SU-DHL-6 (cell line): ENCODE measurements around the gene KRTAP5-5.

ENCODE experiments used
- EZH2phosphoT487 ChIP-seq: fragments of 200-600 bp; sonication (generic), shearing (Covaris generic); conservative IDR thresholded peaks from 2 replicates; pipeline ENCODE4 v1.6.1; 2018; ENCODE audit warnings: mild to moderate bottlenecking, antibody characterized with exemption, low read length, moderate library complexity, mixed read lengths
- TF ChIP-seq, protein P1 (sequence below): fragments of 200-600 bp; sonication (generic); IDR thresholded peaks from one replicate; pipeline ENCODE4 v1.5.1; 2017; ENCODE audit warnings: antibody characterized with exemption, mild to moderate bottlenecking, low read length, moderate library complexity; ENCODE audit not compliant: insufficient read depth, poor library complexity, severe bottlenecking

DNA sequence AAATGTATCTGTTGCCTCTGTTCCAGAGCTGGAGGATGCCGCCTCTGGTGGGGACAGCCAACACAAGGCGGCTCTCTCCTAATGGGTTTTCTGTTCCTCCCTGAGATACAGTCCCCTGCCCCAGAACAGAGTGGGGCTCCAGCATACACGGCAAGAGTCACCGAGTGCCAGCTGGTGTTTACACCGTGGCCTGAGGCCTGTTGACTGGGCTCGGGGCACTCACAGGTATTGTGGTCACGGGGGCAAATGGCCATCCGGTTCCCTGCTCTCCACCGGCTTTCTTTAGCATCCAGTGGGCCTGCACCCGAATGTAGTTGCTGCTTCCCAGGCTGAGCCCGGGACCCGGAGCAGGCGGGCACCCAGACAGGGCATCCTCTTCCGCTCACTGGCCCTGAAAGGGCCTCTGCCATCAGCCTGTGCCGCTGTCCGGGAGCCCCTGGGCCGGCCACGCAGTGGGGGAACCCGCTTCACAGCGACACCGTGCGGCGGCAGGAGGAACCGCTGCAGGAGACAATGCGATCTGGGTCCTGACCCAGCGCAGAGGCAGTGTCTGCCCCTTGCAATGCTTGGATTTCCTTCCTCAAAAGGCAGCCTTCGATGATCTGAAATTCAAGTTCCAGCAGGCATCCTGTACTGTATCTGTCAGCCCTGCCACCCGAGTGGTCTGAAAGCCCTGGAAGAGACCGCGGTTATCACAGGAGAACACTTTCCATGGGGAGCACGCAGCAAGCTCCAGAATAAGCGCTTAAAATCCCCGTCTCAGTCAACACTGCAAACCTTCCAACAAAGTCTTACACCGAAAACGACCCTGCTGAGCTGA, 859 bp upstream of the KRTAP5-5 start:
- TF ChIP-seq, protein P1, sequence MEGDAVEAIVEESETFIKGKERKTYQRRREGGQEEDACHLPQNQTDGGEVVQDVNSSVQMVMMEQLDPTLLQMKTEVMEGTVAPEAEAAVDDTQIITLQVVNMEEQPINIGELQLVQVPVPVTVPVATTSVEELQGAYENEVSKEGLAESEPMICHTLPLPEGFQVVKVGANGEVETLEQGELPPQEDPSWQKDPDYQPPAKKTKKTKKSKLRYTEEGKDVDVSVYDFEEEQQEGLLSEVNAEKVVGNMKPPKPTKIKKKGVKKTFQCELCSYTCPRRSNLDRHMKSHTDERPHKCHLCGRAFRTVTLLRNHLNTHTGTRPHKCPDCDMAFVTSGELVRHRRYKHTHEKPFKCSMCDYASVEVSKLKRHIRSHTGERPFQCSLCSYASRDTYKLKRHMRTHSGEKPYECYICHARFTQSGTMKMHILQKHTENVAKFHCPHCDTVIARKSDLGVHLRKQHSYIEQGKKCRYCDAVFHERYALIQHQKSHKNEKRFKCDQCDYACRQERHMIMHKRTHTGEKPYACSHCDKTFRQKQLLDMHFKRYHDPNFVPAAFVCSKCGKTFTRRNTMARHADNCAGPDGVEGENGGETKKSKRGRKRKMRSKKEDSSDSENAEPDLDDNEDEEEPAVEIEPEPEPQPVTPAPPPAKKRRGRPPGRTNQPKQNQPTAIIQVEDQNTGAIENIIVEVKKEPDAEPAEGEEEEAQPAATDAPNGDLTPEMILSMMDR: peak; percentile 98
- no peak for TF ChIP-seq EZH2phosphoT487
